Muscle layer of colon (tissue), 2 donors: ENCODE data around the gene EDEM2.
"Not testable (repeated sequence)": the region's sequence is repeated elsewhere in the genome, so short reads cannot be mapped to it uniquely, and the experiment has no call there.

Source experiments
- H3K27ac ChIP-seq: one replicate; pipeline ENCODE4 v1.7.0; 2013; ENCODE audit warnings: low read depth, mild to moderate bottlenecking, low read length, moderate library complexity
- H3K27me3 ChIP-seq, 2 donors: one replicate each; pipeline ENCODE4 v1.7.0; 2013; ENCODE audit warnings: low read length in 2 of 2, mild to moderate bottlenecking in 2 of 2; ENCODE audit not compliant: insufficient read depth in 2 of 2, control insufficient read depth in 1 of 2
- H3K36me3 ChIP-seq: one replicate; pipeline ENCODE4 v1.7.0; 2013; ENCODE audit warnings: mild to moderate bottlenecking, low read length; ENCODE audit not compliant: insufficient read depth
- H3K4me1 ChIP-seq: one replicate; pipeline ENCODE4 v1.7.0; 2013; ENCODE audit warnings: mild to moderate bottlenecking, low read length; ENCODE audit not compliant: insufficient read depth
- H3K4me3 ChIP-seq, 2 donors: one replicate each; pipeline ENCODE4 v1.7.0; 2013; ENCODE audit warnings: low read length in 2 of 2, low read depth in 1 of 2, mild to moderate bottlenecking in 1 of 2, moderate library complexity in 1 of 2
- H3K9ac ChIP-seq: one replicate; pipeline ENCODE4 v1.7.0; 2013; ENCODE audit warnings: low read length
- H3K9me3 ChIP-seq: one replicate; pipeline ENCODE4 v1.7.0; 2013; ENCODE audit warnings: mild to moderate bottlenecking, low read length
- donor health status: abdominal sarcoma.
- donor health status: Adenocarcinoma of cecum.

EDEM2 gene

DNA sequence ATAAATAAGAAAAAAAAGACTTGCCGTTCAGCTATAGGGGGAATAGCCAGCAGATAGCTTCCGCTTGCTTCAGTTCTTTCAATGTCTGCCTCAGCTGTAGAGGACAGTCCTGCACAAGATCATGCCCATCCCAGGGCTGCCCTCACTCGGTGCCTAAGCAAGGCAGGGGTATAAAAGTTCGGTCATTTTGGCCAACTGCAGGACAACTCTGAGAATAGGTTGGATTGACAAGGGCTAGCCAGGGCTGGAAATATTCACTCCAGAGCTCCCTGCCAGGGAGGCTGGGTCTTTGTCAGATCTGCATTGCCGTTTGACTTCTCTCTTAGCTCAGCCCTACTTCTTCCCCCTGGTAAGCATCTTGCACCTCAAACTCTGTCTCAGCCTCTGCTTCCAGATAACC lies 33.1 kb upstream of the EDEM2 start:
- H3K9ac ChIP-seq: no peak overlapping the region
- H3K27ac ChIP-seq: no peak overlapping the region
- H3K4me3 ChIP-seq: no peak overlapping the region
- H3K36me3 ChIP-seq: peaks cover 5% of the 10 kb centered on the region
- H3K27me3 ChIP-seq: no peaks in the 10 kb centered on the region
- no peaks in the 10 kb centered on the region for H3K9me3 ChIP-seq
- no peaks in the 10 kb centered on the region for H3K4me1 ChIP-seq

GRCh38 chr20:35179292-35180212 lies 32.4 kb upstream of the EDEM2 start:
- Histone ChIP-seq H3K9ac (no peak overlapping the region), H3K4me1 (no peaks in the 10 kb centered on the region), H3K4me3 (no peak overlapping the region), H3K36me3 (peaks cover 5% of the 10 kb centered on the region), H3K27me3 (no peaks in the 10 kb centered on the region), H3K27ac (no peak overlapping the region), H3K9me3 (no peaks in the 10 kb centered on the region)

GRCh38 chr20:35176132-35176531 lies 29.0 kb upstream of the EDEM2 start:
- H3K27me3 ChIP-seq: no peaks in the 10 kb centered on the region
- H3K4me3 ChIP-seq: no peak overlapping the region
- H3K9ac ChIP-seq: no peak overlapping the region
- no peaks in the 10 kb centered on the region for H3K9me3 ChIP-seq
- H3K27ac ChIP-seq: no peak overlapping the region
- peaks cover 5% of the 10 kb centered on the region for H3K36me3 ChIP-seq
- peaks cover 8% of the 10 kb centered on the region for H3K4me1 ChIP-seq

GRCh38 chr20:35174458-35175216 lies 27.5 kb upstream of the EDEM2 start:
- Histone ChIP-seq H3K9ac (no peak overlapping the region), H3K27ac (no peak overlapping the region), H3K36me3 (peaks cover 5% of the 10 kb centered on the region), H3K4me3 (peak overlapping the region in 1 of 2 donors; percentile 24), H3K9me3 (no peaks in the 10 kb centered on the region), H3K4me1 (peaks cover 8% of the 10 kb centered on the region), H3K27me3 (no peaks in the 10 kb centered on the region)

- H3K4me1 ChIP-seq: peaks cover 8% of the 10 kb centered on the region
- no peak overlapping the region for H3K9ac ChIP-seq
- H3K4me3 ChIP-seq: peak overlapping the region in 1 of 2 donors; percentile 24
- H3K9me3 ChIP-seq: no peaks in the 10 kb centered on the region
- no peak overlapping the region for H3K27ac ChIP-seq
- no peaks in the 10 kb centered on the region for H3K27me3 ChIP-seq
- H3K36me3 ChIP-seq: peaks cover 5% of the 10 kb centered on the region
Measured at GRCh38 chr20:35173576-35174192, 26.5 kb upstream of the EDEM2 start.

DNA sequence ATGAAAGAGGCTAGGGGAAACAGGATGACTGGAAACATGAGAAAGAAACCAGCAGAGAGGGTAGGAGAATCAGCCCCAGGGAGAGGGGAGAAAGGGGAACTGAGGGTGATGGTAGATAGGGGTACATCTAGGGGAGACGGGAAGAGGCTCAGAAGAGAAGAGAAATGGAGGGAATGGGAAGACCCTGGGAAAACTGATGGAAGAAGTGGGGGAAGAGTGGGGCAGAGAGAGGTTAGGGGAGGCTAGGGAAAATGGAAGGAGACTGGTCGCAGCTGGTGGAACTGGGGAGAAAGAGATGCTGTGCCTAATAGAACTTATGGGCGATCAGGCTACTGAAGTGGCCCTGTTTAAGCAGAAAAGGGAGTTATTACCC lies 25.3 kb upstream of the EDEM2 start:
- peaks cover 5% of the 10 kb centered on the region for H3K36me3 ChIP-seq
- H3K9ac ChIP-seq: peak overlapping the region; percentile 78
- H3K27ac ChIP-seq: peak overlapping the region; percentile 75
- H3K4me3 ChIP-seq: peak overlapping the region; percentile 26 to 69
- H3K4me1 ChIP-seq: peaks cover 8% of the 10 kb centered on the region
- no peaks in the 10 kb centered on the region for H3K9me3 ChIP-seq
- H3K27me3 ChIP-seq: no peaks in the 10 kb centered on the region

- peak within 1 kb of the TSS; percentile 26 to 69 for H3K4me3 ChIP-seq
- H3K4me1 ChIP-seq: peaks cover 8% of the 10 kb centered on the region
- H3K9me3 ChIP-seq: no peaks in the 10 kb centered on the region
- H3K36me3 ChIP-seq: peaks cover 5% of the 10 kb centered on the region
- peak within 1 kb of the TSS; percentile 75 for H3K27ac ChIP-seq
- no peaks in the 10 kb centered on the region for H3K27me3 ChIP-seq
- H3K9ac ChIP-seq: peak within 1 kb of the TSS; percentile 78
Measured at GRCh38 chr20:35171753-35172433, 24.8 kb upstream of the EDEM2 start, which contains the start of gene PROCR. Gene PROCR (plus strand): TSS chr20:35172072. CDS start chr20:35172155, 83 bp downstream.

- H3K9ac ChIP-seq: no peak overlapping the region
- peak overlapping the region in 1 of 2 donors; percentile 69 for H3K4me3 ChIP-seq
- peak overlapping the region; percentile 75 for H3K27ac ChIP-seq
- H3K27me3 ChIP-seq: no peaks in the 10 kb centered on the region
- H3K4me1 ChIP-seq: peaks cover 10% of the 10 kb centered on the region
- H3K36me3 ChIP-seq: peaks cover 5% of the 10 kb centered on the region
- H3K9me3 ChIP-seq: no peaks in the 10 kb centered on the region
Measured at GRCh38 chr20:35171438-35171752, 24.3 kb upstream of the EDEM2 start.

DNA sequence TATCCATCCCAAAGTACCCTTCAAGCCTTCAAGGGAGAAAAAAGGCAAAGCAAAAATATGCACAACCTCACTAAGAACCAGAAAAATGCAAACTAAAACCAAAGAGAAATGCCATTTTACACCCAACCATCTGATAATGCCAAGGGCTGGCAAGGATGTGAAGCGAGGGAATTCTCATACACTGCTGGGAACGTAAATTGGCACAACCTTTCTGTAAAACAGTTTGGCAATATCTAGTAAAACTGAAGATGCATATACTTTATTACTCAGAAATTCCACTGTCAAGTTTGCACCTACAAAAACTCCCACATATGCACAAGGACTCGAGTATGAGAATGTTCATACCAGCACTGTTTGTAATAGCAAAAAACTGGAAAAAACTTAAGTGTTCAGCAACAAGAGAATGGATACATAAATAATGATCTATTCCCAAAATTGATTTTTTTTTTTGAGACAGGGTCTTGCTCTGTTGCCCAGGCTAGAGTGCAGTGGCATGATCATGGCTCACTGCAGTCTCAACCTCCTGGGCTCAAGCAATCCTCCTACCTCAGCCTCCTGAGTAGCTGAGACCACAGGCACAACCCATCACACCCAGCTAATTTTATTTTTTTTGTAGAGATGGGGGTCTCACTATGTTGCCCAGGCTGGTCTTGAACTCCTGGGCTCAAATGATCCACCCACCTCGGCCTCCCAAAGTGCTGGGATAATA lies 21.7 kb upstream of the EDEM2 start:
- peaks cover 13% of the 10 kb centered on the region for H3K4me1 ChIP-seq
- H3K27ac ChIP-seq, H3K9ac ChIP-seq, H3K4me3 ChIP-seq, H3K27me3 ChIP-seq, H3K9me3 ChIP-seq, H3K36me3 ChIP-seq: not testable (repeated sequence)

DNA sequence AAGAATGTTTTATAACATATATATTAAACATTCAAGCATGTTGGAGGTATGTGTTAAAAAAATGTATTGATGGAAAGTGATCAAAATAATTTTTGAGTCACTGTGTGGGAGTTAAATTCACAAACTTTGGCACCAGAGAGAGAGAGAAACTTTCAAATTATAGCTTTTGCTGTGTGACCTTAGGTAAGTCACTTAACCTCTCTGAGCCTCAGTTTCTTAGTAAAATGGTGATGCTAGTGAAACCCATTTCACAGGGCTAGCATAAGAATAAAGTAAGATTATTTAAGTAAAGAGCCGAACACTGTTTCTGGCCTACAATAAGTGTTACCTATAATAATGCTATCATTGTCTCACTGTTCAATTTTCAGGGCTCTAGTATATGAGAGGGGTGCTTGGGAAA lies 20.7 kb upstream of the EDEM2 start:
- Histone ChIP-seq H3K36me3 (no peaks in the 10 kb centered on the region), H3K4me1 (peaks cover 13% of the 10 kb centered on the region), H3K9me3 (no peaks in the 10 kb centered on the region), H3K27ac (no peak overlapping the region), H3K9ac (no peak overlapping the region), H3K4me3 (no peak overlapping the region), H3K27me3 (no peaks in the 10 kb centered on the region)
